HepG2 (cell line): ENCODE results near the gene MOK. TPM values are rescaled to one million over a fixed set of nuclear protein-coding genes. Genes with fewer than 3 reads are reported as not detected.

Experiments used
- CBX5 ChIP-seq: sonication (generic); formaldehyde crosslinking; IDR thresholded peaks from 2 replicates; pipeline ENCODE4 v1.4.0; 2020; ENCODE audit warnings: missing genetic modification reagents, borderline replicate concordance
- FOXA1 ChIP-seq, 2 experiments: fragments of 450-650 bp in 1 of 2; sonication (generic) in 1 of 2; formaldehyde crosslinking in 1 of 2; IDR thresholded peaks; 2 replicates each; pipeline versions ENCODE4 v1.4.0 to v1.6.1; 2016 to 2020; ENCODE audit warnings: missing genetic modification reagents in 1 of 2
- HDAC6 ChIP-seq: fragments of 200-600 bp; sonication (generic); IDR thresholded peaks from 2 replicates; pipeline ENCODE4 v1.7.0; 2017; ENCODE audit warnings: mild to moderate bottlenecking, antibody characterized with exemption, low read length, low read depth
- SNRNP70 ChIP-seq: fragments of 200-400 bp; formaldehyde crosslinking; IDR thresholded peaks from 2 replicates; pipeline ENCODE4 v1.6.1; 2017; ENCODE audit warnings: mild to moderate bottlenecking, low read depth, low read length, moderate library complexity
- TAF1 ChIP-seq: sonication (generic); formaldehyde crosslinking; IDR thresholded peaks from 2 replicates; pipeline ENCODE4 v1.4.0; 2020; ENCODE audit warnings: missing genetic modification reagents
- XRCC5 ChIP-seq: fragments of 200-400 bp; formaldehyde crosslinking; optimal IDR thresholded peaks from 2 replicates; pipeline ENCODE3; 2017; ENCODE audit warnings: mild to moderate bottlenecking, low read length
- ZNF430 ChIP-seq: sonication (generic); formaldehyde crosslinking; IDR thresholded peaks from 2 replicates; pipeline ENCODE4 v1.9.0; 2021; ENCODE audit warnings: mild to moderate bottlenecking, missing genetic modification reagents
- ZNF460 ChIP-seq: sonication (generic); formaldehyde crosslinking; IDR thresholded peaks from 2 replicates; pipeline ENCODE4 v1.5.1; 2020; ENCODE audit warnings: missing genetic modification reagents, mild to moderate bottlenecking, borderline replicate concordance
- ZNF577 ChIP-seq: sonication (generic); formaldehyde crosslinking; IDR thresholded peaks from 2 replicates; pipeline ENCODE4 v1.4.0; 2020; ENCODE audit warnings: mild to moderate bottlenecking, low read depth, missing genetic modification reagents, borderline replicate concordance
- polyA plus RNA-seq, 8 experiments: library from polyadenylated mRNA; depleted of rRNA in 3 of 8; stranded (reverse) in 7 of 8; unstranded in 1 of 8; fragments of >200 nt; fragmentation: Illumina TruSeq in 4 of 8; extraction: Trizol in 4 of 8; gene quantifications; 2 replicates each; pipeline versions ENCODE4 v1.2.1 to v1.2.3, GENCODE V29; 2011 to 2016; ENCODE audit warnings: low read depth in 4 of 8, missing spikeins in 1 of 8, mixed read lengths in 1 of 8; ENCODE audit not compliant: insufficient read depth in 1 of 8
- total RNA-seq, 5 experiments: library from RNA; depleted of rRNA; stranded (reverse); fragments of >200 nt; fragmentation: Illumina TruSeq; extraction: Trizol; gene quantifications; 2 replicates each; pipeline ENCODE4 v1.2.3, GENCODE V29; 2016; ENCODE audit warnings: low read depth in 1 of 5
- TF ChIP-seq, protein P1 (sequence below): sonication (generic); formaldehyde crosslinking; IDR thresholded peaks from 2 replicates; pipeline ENCODE4 v1.4.0; 2020; ENCODE audit warnings: low read depth, missing genetic modification reagents
- TF ChIP-seq, protein P2 (sequence below): sonication (generic); formaldehyde crosslinking; IDR thresholded peaks from 2 replicates; pipeline ENCODE4 v1.5.1; 2020; ENCODE audit warnings: mild to moderate bottlenecking, missing genetic modification reagents, borderline replicate concordance
- TF ChIP-seq, protein P3 (sequence below): sonication (generic); formaldehyde crosslinking; IDR thresholded peaks from 2 replicates; pipeline ENCODE4 v1.4.0; 2020; ENCODE audit warnings: mild to moderate bottlenecking, low read depth, missing genetic modification reagents
- TF ChIP-seq, protein P4 (sequence below): sonication (generic); formaldehyde crosslinking; IDR thresholded peaks from 2 replicates; pipeline ENCODE4 v1.8.1; 2022; ENCODE audit warnings: mild to moderate bottlenecking, missing genetic modification reagents
- TF ChIP-seq, protein P5 (sequence below): IDR thresholded peaks from 2 replicates; pipeline ENCODE4 v1.6.1; 2018; ENCODE audit warnings: missing genetic modification reagents, mild to moderate bottlenecking, missing compliant biosample characterization
- TF ChIP-seq, protein P6 (sequence below): sonication (generic); formaldehyde crosslinking; conservative IDR thresholded peaks from 2 replicates; pipeline ENCODE4 v1.4.0; 2020; ENCODE audit warnings: missing genetic modification reagents

MOK gene
- total and polyA plus RNA-seq, 2 of the 13 experiments (the other 11 are each of a cell fraction or from before 2014, with no cell fraction given): 15.3 to 16.9 TPM

DNA sequence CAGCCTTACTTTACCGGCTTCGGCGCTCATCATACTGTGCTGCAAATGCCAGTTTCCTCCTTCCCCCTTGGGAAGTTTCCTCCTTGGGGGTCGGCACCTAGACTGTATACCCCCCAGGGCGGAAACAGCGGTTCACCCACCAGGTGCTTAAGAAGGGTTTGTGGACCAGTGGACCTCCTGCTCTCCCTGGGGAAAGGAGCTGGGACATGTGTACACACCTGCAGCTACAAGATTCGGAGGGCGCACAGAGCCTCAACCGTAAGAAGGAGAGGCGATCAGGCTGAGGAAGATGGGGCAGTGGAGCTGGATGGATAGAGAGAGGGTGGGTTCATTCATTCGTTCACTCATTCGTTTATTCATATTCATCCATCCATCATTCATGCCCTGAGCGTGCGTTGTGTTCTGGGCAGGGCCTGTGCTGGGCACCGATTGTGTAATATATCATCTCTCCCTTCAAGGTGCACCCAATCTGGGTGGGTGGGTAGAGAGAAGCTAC, 13.9 kb upstream of the MOK start (continued):
- TF ChIP-seq, protein P1, sequence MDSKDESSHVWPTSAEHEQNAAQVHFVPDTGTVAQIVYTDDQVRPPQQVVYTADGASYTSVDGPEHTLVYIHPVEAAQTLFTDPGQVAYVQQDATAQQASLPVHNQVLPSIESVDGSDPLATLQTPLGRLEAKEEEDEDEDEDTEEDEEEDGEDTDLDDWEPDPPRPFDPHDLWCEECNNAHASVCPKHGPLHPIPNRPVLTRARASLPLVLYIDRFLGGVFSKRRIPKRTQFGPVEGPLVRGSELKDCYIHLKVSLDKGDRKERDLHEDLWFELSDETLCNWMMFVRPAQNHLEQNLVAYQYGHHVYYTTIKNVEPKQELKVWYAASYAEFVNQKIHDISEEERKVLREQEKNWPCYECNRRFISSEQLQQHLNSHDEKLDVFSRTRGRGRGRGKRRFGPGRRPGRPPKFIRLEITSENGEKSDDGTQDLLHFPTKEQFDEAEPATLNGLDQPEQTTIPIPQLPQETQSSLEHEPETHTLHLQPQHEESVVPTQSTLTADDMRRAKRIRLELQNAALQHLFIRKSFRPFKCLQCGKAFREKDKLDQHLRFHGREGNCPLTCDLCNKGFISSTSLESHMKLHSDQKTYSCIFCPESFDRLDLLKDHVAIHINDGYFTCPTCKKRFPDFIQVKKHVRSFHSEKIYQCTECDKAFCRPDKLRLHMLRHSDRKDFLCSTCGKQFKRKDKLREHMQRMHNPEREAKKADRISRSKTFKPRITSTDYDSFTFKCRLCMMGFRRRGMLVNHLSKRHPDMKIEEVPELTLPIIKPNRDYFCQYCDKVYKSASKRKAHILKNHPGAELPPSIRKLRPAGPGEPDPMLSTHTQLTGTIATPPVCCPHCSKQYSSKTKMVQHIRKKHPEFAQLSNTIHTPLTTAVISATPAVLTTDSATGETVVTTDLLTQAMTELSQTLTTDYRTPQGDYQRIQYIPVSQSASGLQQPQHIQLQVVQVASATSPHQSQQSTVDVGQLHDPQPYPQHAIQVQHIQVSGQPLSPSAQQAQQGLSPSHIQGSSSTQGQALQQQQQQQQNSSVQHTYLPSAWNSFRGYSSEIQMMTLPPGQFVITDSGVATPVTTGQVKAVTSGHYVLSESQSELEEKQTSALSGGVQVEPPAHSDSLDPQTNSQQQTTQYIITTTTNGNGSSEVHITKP (CRISPR knock-in tag): no peak
- TF ChIP-seq, protein P2, sequence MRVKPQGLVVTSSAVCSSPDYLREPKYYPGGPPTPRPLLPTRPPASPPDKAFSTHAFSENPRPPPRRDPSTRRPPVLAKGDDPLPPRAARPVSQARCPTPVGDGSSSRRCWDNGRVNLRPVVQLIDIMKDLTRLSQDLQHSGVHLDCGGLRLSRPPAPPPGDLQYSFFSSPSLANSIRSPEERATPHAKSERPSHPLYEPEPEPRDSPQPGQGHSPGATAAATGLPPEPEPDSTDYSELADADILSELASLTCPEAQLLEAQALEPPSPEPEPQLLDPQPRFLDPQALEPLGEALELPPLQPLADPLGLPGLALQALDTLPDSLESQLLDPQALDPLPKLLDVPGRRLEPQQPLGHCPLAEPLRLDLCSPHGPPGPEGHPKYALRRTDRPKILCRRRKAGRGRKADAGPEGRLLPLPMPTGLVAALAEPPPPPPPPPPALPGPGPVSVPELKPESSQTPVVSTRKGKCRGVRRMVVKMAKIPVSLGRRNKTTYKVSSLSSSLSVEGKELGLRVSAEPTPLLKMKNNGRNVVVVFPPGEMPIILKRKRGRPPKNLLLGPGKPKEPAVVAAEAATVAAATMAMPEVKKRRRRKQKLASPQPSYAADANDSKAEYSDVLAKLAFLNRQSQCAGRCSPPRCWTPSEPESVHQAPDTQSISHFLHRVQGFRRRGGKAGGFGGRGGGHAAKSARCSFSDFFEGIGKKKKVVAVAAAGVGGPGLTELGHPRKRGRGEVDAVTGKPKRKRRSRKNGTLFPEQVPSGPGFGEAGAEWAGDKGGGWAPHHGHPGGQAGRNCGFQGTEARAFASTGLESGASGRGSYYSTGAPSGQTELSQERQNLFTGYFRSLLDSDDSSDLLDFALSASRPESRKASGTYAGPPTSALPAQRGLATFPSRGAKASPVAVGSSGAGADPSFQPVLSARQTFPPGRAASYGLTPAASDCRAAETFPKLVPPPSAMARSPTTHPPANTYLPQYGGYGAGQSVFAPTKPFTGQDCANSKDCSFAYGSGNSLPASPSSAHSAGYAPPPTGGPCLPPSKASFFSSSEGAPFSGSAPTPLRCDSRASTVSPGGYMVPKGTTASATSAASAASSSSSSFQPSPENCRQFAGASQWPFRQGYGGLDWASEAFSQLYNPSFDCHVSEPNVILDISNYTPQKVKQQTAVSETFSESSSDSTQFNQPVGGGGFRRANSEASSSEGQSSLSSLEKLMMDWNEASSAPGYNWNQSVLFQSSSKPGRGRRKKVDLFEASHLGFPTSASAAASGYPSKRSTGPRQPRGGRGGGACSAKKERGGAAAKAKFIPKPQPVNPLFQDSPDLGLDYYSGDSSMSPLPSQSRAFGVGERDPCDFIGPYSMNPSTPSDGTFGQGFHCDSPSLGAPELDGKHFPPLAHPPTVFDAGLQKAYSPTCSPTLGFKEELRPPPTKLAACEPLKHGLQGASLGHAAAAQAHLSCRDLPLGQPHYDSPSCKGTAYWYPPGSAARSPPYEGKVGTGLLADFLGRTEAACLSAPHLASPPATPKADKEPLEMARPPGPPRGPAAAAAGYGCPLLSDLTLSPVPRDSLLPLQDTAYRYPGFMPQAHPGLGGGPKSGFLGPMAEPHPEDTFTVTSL: no peak
- TF ChIP-seq, protein P3, sequence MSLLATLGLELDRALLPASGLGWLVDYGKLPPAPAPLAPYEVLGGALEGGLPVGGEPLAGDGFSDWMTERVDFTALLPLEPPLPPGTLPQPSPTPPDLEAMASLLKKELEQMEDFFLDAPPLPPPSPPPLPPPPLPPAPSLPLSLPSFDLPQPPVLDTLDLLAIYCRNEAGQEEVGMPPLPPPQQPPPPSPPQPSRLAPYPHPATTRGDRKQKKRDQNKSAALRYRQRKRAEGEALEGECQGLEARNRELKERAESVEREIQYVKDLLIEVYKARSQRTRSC: no peak
- TF ChIP-seq XRCC5 (no peak), FOXA1 (IDR thresholded peaks at IDR 0.05) (no peak), FOXA1 (CRISPR knock-in tag; IDR thresholded peaks at IDR 0.05) (no peak), ZNF577 (CRISPR knock-in tag) (no peak), SNRNP70 (no peak), ZNF460 (CRISPR knock-in tag) (no peak), CBX5 (no peak), HDAC6 (no peak), ZNF430 (CRISPR knock-in tag) (0 out of 2 replicates have a peak, but pooled peaks have one; percentile 15), TAF1 (CRISPR knock-in tag) (no peak)
- TF ChIP-seq, protein P4, sequence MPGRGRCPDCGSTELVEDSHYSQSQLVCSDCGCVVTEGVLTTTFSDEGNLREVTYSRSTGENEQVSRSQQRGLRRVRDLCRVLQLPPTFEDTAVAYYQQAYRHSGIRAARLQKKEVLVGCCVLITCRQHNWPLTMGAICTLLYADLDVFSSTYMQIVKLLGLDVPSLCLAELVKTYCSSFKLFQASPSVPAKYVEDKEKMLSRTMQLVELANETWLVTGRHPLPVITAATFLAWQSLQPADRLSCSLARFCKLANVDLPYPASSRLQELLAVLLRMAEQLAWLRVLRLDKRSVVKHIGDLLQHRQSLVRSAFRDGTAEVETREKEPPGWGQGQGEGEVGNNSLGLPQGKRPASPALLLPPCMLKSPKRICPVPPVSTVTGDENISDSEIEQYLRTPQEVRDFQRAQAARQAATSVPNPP (CRISPR knock-in tag): no peak
- TF ChIP-seq, protein P5, sequence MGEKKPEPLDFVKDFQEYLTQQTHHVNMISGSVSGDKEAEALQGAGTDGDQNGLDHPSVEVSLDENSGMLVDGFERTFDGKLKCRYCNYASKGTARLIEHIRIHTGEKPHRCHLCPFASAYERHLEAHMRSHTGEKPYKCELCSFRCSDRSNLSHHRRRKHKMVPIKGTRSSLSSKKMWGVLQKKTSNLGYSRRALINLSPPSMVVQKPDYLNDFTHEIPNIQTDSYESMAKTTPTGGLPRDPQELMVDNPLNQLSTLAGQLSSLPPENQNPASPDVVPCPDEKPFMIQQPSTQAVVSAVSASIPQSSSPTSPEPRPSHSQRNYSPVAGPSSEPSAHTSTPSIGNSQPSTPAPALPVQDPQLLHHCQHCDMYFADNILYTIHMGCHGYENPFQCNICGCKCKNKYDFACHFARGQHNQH (CRISPR knock-in tag): no peak
- TF ChIP-seq, protein P6, sequence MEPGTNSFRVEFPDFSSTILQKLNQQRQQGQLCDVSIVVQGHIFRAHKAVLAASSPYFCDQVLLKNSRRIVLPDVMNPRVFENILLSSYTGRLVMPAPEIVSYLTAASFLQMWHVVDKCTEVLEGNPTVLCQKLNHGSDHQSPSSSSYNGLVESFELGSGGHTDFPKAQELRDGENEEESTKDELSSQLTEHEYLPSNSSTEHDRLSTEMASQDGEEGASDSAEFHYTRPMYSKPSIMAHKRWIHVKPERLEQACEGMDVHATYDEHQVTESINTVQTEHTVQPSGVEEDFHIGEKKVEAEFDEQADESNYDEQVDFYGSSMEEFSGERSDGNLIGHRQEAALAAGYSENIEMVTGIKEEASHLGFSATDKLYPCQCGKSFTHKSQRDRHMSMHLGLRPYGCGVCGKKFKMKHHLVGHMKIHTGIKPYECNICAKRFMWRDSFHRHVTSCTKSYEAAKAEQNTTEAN (CRISPR knock-in tag): no peak
